Liver (tissue), 9 donors: ENCODE data around the gene PLEKHO1. TPM values are rescaled to one million over a fixed set of nuclear protein-coding genes. Genes with fewer than 3 reads are reported as not detected.

ENCODE experiments used
- DNase-seq: peaks from one replicate; pipeline ENCODE4 v3.0.0-alpha.2; 2017; ENCODE audit warnings: low spot score
- H3K27ac ChIP-seq, 2 donors: one replicate each; pipeline ENCODE4 v1.7.0; 2013; ENCODE audit warnings: inconsistent platforms in 2 of 2, low read length in 2 of 2, control low read depth in 1 of 2, low read depth in 1 of 2, mild to moderate bottlenecking in 1 of 2
- H3K27me3 ChIP-seq, 4 donors: one replicate each; pipeline versions ENCODE4 v1.6.1 to v1.7.0; 2013; ENCODE audit warnings: low read length in 3 of 4, inconsistent platforms in 1 of 4, mild to moderate bottlenecking in 1 of 4, moderate library complexity in 1 of 4; ENCODE audit not compliant: control insufficient read depth in 4 of 4, insufficient read depth in 4 of 4
- H3K36me3 ChIP-seq, 4 donors: one replicate each; pipeline versions ENCODE4 v1.6.1 to v1.7.0; 2013; ENCODE audit warnings: low read length in 3 of 4, mild to moderate bottlenecking in 3 of 4, low read depth in 1 of 4, moderate library complexity in 1 of 4; ENCODE audit not compliant: control insufficient read depth in 4 of 4, insufficient read depth in 3 of 4
- H3K4me1 ChIP-seq, 4 donors: one replicate each; pipeline versions ENCODE4 v1.6.1 to v1.7.0; 2013; ENCODE audit warnings: low read length in 3 of 4, mild to moderate bottlenecking in 3 of 4, moderate library complexity in 1 of 4; ENCODE audit not compliant: control insufficient read depth in 4 of 4, insufficient read depth in 4 of 4
- H3K4me3 ChIP-seq, 3 donors: one replicate each; pipeline versions ENCODE4 v1.6.1 to v1.7.0; 2013; ENCODE audit warnings: low read length in 3 of 3, control low read depth in 1 of 3, low read depth in 1 of 3, mild to moderate bottlenecking in 1 of 3
- H3K9ac ChIP-seq, 2 donors: one replicate each; pipeline ENCODE4 v1.7.0; 2013; ENCODE audit warnings: low read length in 2 of 2, mild to moderate bottlenecking in 2 of 2, moderate library complexity in 2 of 2, control low read depth in 1 of 2, low read depth in 1 of 2
- H3K9me3 ChIP-seq, 4 donors: one replicate each; pipeline versions ENCODE4 v1.6.1 to v1.7.0; 2013; ENCODE audit warnings: low read length in 3 of 4; ENCODE audit not compliant: control insufficient read depth in 4 of 4
- EGR1 ChIP-seq, 2 donors: IDR thresholded peaks; 2 replicates each; pipeline ENCODE4 v1.6.1; 2016 to 2018; ENCODE audit warnings: antibody characterized with exemption in 2 of 2, low read depth in 2 of 2
- FOXA1 ChIP-seq: IDR thresholded peaks from 2 replicates; pipeline ENCODE4 v1.6.1; 2016; ENCODE audit warnings: antibody characterized with exemption
- FOXA2 ChIP-seq: IDR thresholded peaks from 2 replicates; pipeline ENCODE4 v1.6.1; 2016; ENCODE audit warnings: antibody characterized with exemption
- GABPA ChIP-seq, 2 donors: IDR thresholded peaks in 1 of 2; conservative IDR thresholded peaks in 1 of 2; 2 replicates each; pipeline ENCODE4 v1.6.1; 2016; ENCODE audit warnings: antibody characterized with exemption in 2 of 2, mild to moderate bottlenecking in 1 of 2, moderate library complexity in 1 of 2
- HNF4A ChIP-seq, 2 donors: conservative IDR thresholded peaks; 2 replicates each; pipeline ENCODE4 v1.6.1; 2016; ENCODE audit warnings: antibody characterized with exemption in 2 of 2, mild to moderate bottlenecking in 2 of 2
- HNF4G ChIP-seq: IDR thresholded peaks from 2 replicates; pipeline ENCODE4 v1.6.1; 2016; ENCODE audit warnings: antibody characterized with exemption
- JUND ChIP-seq, 2 donors: IDR thresholded peaks; 2 replicates each; pipeline ENCODE4 v1.6.1; 2016; ENCODE audit warnings: antibody characterized with exemption in 2 of 2
- NR2F2 ChIP-seq: IDR thresholded peaks from 2 replicates; pipeline ENCODE4 v1.6.1; 2016; ENCODE audit warnings: antibody characterized with exemption
- RAD21 ChIP-seq, 2 donors: IDR thresholded peaks; 2 replicates each; pipeline ENCODE4 v1.6.1; 2016; ENCODE audit warnings: antibody characterized with exemption in 2 of 2, mild to moderate bottlenecking in 2 of 2
- RXRA ChIP-seq, 2 donors: IDR thresholded peaks; 2 replicates each; pipeline ENCODE4 v1.6.1; 2017 to 2018; ENCODE audit warnings: antibody characterized with exemption in 2 of 2, mild to moderate bottlenecking in 1 of 2
- SP1 ChIP-seq: IDR thresholded peaks from 2 replicates; pipeline ENCODE4 v1.6.1; 2018; ENCODE audit warnings: antibody characterized with exemption, mild to moderate bottlenecking
- TAF1 ChIP-seq: conservative IDR thresholded peaks from 2 replicates; pipeline ENCODE4 v1.6.1; 2016; ENCODE audit warnings: antibody characterized with exemption, mild to moderate bottlenecking
- YY1 ChIP-seq: IDR thresholded peaks from 2 replicates; pipeline ENCODE4 v1.6.1; 2016; ENCODE audit warnings: antibody characterized with exemption, mild to moderate bottlenecking
- WGBS: extraction: QIAGEN DNeasy Blood & Tissue Kit; methylation state at CpG from one replicate; pipeline ENCODE4 v1.1.7; 2013; 5-methylcytosine and 5-hydroxymethylcytosine counted together
- polyA plus RNA-seq, 2 donors: library from polyadenylated mRNA; stranded (reverse) in 1 of 2; unstranded in 1 of 2; fragments of 200-250 nt in 1 of 2; fragments of >200 nt in 1 of 2; fragmentation: Nextera tagmentation in 1 of 2; extraction: Ambion mirVana in 1 of 2; gene quantifications; one replicate each; pipeline versions ENCODE4 v1.2.1 to v1.2.3, GENCODE V29; 2013 to 2015
- total RNA-seq, 2 donors: library from RNA; depleted of rRNA; stranded (reverse); fragments of >200 nt; gene quantifications; one replicate each; pipeline ENCODE4 v1.2.3, GENCODE V29; 2014
- TF ChIP-seq, protein P1 (sequence below): fragments of 150-350 bp; IDR thresholded peaks from 2 replicates; pipeline ENCODE4 v1.5.1; 2017; ENCODE audit warnings: improper control_type of control experiment, low read depth, low read length; ENCODE audit not compliant: missing input control
- TF ChIP-seq, protein P2 (sequence below): IDR thresholded peaks from 2 replicates; pipeline ENCODE4 v1.6.1; 2016; ENCODE audit warnings: antibody characterized with exemption, mild to moderate bottlenecking
- TF ChIP-seq, protein P3 (sequence below): IDR thresholded peaks from 2 replicates; pipeline ENCODE4 v1.6.1; 2016; ENCODE audit warnings: antibody characterized with exemption
- TF ChIP-seq, protein P4 (sequence below): IDR thresholded peaks from 2 replicates; pipeline ENCODE4 v1.6.1; 2016; ENCODE audit warnings: antibody characterized with exemption
- TF ChIP-seq, protein P5 (sequence below): IDR thresholded peaks from 2 replicates; pipeline ENCODE4 v1.6.1; 2016; ENCODE audit warnings: antibody characterized with exemption
- donor health status: healthy.
- donor health status: healthy.
- donor health status: healthy.
- donor health status: healthy.
- donor health status: healthy.

Gene PLEKHO1
- total and polyA plus RNA-seq, 4 donors, result 3.5 to 8.8 (median 6.0) TPM

DNA sequence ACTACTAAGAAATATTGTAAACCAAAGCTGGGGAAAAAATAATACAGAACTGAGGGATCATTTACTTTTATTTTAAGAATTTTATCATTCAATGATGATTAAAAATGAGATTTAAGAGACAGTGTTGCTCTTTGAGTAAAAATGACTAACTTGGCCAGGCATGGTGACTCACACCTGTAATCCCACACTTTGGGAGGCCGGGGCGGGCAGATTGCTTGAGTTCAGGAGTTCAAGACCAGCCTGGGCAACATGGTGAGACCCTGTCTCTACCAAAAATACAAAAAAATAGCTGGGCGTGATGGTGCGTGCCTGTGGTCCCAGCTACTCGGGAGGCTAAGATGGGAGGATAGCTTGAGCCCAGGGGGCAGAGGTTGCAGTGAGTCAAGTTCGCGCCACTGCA lies 21.8 kb upstream of the PLEKHO1 start:
- Histone ChIP-seq H3K36me3 (no peaks in the 10 kb centered on the region), H3K27me3 (no peaks in the 10 kb centered on the region), H3K27ac (no peak overlapping the region), H3K9ac (no peak overlapping the region), H3K4me3 (no peak overlapping the region), H3K4me1 (peaks cover 0 to 6% (median 0%) of the 10 kb centered on the region in 4 donors), H3K9me3 (no peaks in the 10 kb centered on the region)
- TF ChIP-seq, protein P1, sequence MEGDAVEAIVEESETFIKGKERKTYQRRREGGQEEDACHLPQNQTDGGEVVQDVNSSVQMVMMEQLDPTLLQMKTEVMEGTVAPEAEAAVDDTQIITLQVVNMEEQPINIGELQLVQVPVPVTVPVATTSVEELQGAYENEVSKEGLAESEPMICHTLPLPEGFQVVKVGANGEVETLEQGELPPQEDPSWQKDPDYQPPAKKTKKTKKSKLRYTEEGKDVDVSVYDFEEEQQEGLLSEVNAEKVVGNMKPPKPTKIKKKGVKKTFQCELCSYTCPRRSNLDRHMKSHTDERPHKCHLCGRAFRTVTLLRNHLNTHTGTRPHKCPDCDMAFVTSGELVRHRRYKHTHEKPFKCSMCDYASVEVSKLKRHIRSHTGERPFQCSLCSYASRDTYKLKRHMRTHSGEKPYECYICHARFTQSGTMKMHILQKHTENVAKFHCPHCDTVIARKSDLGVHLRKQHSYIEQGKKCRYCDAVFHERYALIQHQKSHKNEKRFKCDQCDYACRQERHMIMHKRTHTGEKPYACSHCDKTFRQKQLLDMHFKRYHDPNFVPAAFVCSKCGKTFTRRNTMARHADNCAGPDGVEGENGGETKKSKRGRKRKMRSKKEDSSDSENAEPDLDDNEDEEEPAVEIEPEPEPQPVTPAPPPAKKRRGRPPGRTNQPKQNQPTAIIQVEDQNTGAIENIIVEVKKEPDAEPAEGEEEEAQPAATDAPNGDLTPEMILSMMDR, result no peak
- TF ChIP-seq RAD21 (IDR thresholded peaks at IDR 0.05) (no peak), YY1 (no peak), FOXA2 (no peak), FOXA1 (no peak), RXRA (IDR thresholded peaks at IDR 0.05) (no peak), HNF4G (no peak), EGR1 (IDR thresholded peaks at IDR 0.05; ENCODE audit: low read depth in 2 of 2) (no peak), TAF1 (no peak), SP1 (no peak), HNF4A (conservative IDR thresholded peaks at IDR 0.05) (no peak), GABPA (IDR thresholded peaks at IDR 0.05 in 1 of 2, conservative IDR thresholded peaks at IDR 0.05 in 1 of 2) (no peak), NR2F2 (no peak), JUND (IDR thresholded peaks at IDR 0.05) (no peak)
- TF ChIP-seq, protein P2, sequence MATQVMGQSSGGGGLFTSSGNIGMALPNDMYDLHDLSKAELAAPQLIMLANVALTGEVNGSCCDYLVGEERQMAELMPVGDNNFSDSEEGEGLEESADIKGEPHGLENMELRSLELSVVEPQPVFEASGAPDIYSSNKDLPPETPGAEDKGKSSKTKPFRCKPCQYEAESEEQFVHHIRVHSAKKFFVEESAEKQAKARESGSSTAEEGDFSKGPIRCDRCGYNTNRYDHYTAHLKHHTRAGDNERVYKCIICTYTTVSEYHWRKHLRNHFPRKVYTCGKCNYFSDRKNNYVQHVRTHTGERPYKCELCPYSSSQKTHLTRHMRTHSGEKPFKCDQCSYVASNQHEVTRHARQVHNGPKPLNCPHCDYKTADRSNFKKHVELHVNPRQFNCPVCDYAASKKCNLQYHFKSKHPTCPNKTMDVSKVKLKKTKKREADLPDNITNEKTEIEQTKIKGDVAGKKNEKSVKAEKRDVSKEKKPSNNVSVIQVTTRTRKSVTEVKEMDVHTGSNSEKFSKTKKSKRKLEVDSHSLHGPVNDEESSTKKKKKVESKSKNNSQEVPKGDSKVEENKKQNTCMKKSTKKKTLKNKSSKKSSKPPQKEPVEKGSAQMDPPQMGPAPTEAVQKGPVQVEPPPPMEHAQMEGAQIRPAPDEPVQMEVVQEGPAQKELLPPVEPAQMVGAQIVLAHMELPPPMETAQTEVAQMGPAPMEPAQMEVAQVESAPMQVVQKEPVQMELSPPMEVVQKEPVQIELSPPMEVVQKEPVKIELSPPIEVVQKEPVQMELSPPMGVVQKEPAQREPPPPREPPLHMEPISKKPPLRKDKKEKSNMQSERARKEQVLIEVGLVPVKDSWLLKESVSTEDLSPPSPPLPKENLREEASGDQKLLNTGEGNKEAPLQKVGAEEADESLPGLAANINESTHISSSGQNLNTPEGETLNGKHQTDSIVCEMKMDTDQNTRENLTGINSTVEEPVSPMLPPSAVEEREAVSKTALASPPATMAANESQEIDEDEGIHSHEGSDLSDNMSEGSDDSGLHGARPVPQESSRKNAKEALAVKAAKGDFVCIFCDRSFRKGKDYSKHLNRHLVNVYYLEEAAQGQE, result no peak
- TF ChIP-seq, protein P3, sequence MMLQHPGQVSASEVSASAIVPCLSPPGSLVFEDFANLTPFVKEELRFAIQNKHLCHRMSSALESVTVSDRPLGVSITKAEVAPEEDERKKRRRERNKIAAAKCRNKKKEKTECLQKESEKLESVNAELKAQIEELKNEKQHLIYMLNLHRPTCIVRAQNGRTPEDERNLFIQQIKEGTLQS, result no peak
- TF ChIP-seq, protein P4, sequence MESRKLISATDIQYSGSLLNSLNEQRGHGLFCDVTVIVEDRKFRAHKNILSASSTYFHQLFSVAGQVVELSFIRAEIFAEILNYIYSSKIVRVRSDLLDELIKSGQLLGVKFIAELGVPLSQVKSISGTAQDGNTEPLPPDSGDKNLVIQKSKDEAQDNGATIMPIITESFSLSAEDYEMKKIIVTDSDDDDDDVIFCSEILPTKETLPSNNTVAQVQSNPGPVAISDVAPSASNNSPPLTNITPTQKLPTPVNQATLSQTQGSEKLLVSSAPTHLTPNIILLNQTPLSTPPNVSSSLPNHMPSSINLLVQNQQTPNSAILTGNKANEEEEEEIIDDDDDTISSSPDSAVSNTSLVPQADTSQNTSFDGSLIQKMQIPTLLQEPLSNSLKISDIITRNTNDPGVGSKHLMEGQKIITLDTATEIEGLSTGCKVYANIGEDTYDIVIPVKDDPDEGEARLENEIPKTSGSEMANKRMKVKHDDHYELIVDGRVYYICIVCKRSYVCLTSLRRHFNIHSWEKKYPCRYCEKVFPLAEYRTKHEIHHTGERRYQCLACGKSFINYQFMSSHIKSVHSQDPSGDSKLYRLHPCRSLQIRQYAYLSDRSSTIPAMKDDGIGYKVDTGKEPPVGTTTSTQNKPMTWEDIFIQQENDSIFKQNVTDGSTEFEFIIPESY, result no peak
- TF ChIP-seq, protein P5, sequence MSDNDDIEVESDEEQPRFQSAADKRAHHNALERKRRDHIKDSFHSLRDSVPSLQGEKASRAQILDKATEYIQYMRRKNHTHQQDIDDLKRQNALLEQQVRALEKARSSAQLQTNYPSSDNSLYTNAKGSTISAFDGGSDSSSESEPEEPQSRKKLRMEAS, result no peak
- 97% methylated on average over 7 of the region's 7 CpGs for whole genome bisulfite sequencing
- DNase-seq, result no peak
